GM21619 (cell line): ENCODE data around the gene PJVK.
"Not testable (repeated sequence)": the region's sequence is repeated elsewhere in the genome, so short reads cannot be mapped to it uniquely, and the experiment has no call there.

ENCODE experiments used
- ATAC-seq: cut with Tn5 transposase; IDR thresholded peaks from one replicate; pipeline ENCODE4 v1.9.1; 2021; ENCODE audit not compliant: unreplicated experiment

The PJVK gene

GRCh38 chr2:178429336-178429735 lies 21.8 kb upstream of the PJVK start:
- no peak for ATAC-seq

- ATAC-seq: no peak
Measured at GRCh38 chr2:178436662-178437061, 14.5 kb upstream of the PJVK start.

GRCh38 chr2:178441426-178441825 lies 9.8 kb upstream of the PJVK start:
- ATAC-seq: no peak

GRCh38 chr2:178448968-178449661 lies 2.1 kb upstream of the PJVK start:
- peak; percentile 9 for ATAC-seq

DNA sequence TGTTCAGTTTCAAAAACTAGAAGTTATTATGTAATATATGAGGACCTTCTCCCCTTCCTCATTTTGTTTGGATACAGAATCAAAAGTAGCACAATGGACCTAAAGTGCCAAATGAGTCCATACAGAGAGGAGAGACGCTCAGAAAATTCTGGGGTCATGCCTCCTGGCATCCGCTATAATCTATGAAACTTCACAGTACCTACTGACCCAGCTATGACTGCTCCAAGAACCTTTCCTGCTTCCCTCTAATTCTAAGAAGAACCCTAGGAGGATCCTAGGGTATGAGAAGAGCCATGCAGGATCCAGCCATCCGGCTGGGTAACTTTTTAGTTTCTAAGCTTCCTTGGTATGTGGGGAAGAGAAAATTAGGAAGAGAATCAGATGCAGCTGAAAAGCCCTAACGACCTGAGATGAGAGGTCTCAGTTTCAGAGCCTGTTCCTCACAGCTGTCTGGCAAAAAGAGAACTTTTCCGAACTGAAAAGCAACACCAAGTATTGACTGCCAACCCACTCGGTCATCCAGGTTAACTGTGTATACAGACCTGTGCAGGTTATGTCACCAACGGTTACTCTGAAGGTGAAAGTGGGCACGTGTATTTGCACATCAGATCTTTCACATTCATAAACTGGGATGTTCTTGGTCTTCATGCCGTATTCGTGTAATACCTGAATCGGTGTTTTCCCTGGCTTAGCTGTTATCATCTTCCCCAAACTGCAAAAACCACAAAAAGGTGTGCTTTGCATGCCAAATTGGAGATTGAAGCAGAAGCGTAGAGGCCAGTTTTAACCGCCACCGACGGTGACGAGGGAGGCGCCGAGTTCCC lies 1.3 kb upstream of the PJVK start:
- no peak for ATAC-seq

- peak; percentile 44 for ATAC-seq
Measured at GRCh38 chr2:178450524-178450773, 729 bp upstream of the PJVK start.

DNA sequence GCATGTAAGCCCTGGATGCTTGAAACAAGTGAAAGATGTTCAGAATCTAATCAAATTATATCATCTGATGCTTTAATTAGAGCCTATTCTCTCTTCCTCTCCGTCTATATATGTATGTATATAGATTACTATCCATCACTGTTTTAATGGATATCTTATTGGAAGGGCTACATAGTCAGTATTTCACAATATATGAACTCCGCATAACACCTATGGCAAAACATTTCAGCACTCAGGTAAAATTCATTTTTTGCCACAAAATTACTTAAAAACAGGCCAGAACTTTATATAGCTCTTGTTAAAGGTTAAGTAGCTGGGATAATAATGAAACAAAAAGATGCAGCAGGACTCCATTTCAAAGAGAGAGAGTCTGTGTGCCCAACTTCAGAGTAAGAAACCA lies 1.2 kb downstream of the PJVK start:
- no peak for ATAC-seq

- ATAC-seq: no peak
Measured at GRCh38 chr2:178452870-178453269, 1.7 kb downstream of the PJVK start.

DNA sequence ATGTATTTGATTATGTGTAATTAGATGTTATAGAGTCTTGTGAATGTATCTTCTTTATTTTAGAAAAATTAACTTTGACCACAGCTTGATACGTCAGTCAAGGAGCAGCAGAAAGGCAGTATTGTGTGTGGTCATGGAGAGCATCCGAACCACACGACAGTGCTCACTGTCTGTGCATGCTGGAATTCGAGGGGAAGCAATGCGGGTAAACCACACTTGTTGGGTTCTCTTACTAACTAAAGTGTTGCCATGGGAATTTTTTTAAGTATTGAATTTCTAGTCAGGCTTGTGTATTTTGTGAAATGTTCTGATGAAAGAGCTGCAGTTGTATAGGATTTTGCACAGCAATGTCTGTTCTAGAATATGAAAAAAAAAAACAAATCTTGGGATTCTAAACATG lies 4.8 kb downstream of the PJVK start:
- no peak for ATAC-seq

GRCh38 chr2:178457390-178457886 lies 6.3 kb downstream of the PJVK start:
- ATAC-seq: no peak

DNA sequence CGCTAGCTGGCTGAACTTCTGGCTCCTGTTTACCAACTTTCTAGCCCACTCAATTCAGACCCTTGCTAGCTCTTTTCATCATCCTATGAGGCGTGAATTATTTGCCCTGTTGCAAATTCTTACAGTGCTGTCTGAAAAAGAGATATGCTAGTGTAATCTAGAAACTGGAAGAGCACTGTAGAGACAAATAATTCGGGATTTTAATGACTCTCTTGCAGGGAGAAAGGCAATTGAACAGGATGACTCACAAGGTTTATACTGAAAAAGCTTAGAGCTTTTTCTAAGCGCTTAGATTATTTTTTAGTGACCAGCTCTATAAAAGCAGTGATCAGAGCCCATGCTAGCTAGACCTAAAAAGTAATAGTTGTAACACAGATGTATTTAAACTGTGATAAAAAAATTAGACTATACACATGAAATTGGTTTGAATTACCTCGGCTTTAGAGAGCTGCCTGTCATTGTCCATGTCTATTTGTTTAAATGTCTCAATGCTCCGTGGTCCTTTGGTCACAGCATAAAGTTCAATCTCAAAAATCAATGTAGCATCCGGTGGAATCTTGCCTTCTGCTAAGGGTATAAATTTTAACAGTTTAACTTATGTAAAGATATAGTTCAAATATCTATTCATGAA lies 18.2 kb downstream of the PJVK start:
- no peak for ATAC-seq

- not testable (repeated sequence) for ATAC-seq
Measured at GRCh38 chr2:178471313-178471712, 20.1 kb downstream of the PJVK start.

GRCh38 chr2:178473373-178473772 lies 22.2 kb downstream of the PJVK start:
- no peak for ATAC-seq

- no peak for ATAC-seq
Measured at GRCh38 chr2:178473931-178474330, 22.8 kb downstream of the PJVK start.

- ATAC-seq: no peak
Measured at GRCh38 chr2:178474560-178474959, 23.4 kb downstream of the PJVK start.

- no peak for ATAC-seq
Measured at GRCh38 chr2:178476477-178476876, 25.3 kb downstream of the PJVK start.

GRCh38 chr2:178477443-178478129 lies 26.4 kb downstream of the PJVK start:
- ATAC-seq: no peak

DNA sequence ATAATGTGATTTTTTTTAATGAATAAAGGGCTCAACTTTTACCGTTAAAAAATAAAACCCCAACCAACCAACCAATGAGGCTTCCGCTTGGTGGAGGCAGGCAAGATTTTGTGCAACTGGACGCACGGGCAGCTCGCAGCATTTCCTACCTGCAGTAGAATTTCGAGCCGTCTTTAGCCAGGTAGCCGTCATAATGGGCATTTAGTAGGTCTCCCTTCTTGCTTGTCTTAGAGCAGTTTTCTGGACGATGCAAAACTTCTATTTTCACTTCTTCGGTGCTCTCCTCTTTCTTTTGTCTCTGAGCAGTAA lies 26.9 kb downstream of the PJVK start:
- ATAC-seq: peak; percentile 1

- peak; percentile 35 for ATAC-seq
Measured at GRCh38 chr2:178478439-178479274, 27.5 kb downstream of the PJVK start, which contains the start of gene FKBP7. Gene FKBP7 (minus strand): TSS chr2:178478600. CDS start chr2:178478499, 101 bp downstream.

DNA sequence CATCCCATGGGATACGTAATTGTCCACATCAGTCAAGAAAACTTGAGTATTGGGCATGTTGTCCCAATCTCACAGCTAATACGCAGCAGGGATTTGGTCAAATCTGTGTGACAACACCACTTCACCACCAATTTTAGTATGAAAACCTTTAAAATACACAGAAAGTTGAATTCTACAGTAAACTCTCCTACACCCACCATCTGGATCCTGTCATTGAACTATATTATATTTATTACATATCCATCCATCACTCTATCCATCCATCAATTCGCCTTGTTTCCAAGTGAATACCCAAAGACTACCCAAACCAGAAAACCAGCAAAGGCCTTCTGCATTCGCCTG lies 28.1 kb downstream of the PJVK start:
- no peak for ATAC-seq

DNA sequence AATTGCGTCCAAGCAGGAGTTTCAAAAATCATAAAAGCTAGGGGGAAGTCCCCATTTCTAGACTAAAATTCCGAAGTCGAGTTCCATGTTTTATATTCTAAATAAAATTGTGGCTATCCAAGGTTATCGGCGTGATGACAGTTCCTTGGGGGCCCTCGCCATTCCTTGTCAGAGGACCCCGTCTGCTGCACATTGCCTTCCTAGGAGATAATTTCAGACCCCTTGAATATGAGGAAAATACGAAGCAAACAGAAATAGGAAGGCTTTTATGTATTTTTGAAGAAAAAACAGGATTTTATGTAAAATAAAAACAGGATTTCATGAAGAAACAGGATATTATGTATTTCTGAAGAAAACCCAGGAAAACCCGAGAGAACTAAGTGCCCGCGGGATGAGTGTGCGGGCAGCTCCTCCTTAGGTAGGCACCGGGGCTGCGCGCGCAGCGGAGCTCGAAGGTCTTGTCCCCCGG lies 28.6 kb downstream of the PJVK start:
- no peak for ATAC-seq
